HG02763 (cell line): ENCODE results near the gene CHPF.

Experiments used
- ATAC-seq: cut with Tn5 transposase; IDR thresholded peaks from one replicate; pipeline ENCODE4 v1.9.1; 2021; ENCODE audit warnings: mild to moderate bottlenecking, moderate library complexity; ENCODE audit not compliant: unreplicated experiment

CHPF gene

DNA sequence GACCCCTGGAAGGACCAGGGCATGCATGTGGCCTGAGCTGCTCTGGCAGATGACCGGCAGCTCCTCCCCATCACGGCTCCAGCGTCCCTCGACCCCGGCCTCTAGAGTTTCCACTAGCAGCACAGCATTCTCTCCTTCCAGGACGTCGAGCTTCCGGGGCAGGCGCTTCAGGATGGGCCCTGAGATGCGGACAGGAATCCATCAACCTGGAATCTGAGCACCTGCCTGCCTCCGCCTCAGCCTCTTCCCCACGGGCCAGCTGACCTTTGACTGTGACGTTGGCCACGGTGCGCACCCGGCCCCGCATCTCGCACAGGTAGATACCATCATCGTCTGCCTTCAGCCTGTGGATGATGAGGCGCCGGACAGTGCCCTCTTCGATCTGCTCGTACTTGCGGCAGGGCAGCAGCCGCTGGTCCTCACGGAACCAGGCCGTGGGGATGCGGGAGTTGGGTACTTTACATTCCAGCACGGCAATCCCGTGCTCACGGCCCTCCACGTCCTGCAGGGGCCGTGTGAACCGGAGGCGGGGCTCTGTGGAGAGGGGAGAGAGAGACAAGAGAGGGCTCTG, 24.3 kb upstream of the CHPF start:
- ATAC-seq = no peak

DNA sequence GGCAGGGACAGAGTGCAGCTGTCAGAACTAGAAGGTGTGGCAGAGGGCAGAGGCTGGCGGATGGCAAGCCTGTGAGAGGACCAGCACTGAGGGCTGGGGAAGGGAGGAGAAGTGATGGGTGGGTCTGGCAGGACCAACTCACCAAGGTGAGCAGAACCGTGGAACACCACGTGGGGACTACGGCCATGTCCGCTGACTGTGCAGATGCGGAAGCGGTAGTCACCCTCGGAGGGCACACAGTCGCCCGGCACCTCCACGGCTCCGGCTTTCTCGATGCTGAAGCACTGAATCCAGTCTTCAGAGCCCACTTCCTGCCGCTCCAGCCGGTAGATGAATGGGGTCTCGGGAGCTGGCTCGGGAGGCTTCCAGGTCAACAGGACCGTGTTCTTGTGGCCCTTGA, 23.5 kb upstream of the CHPF start:
- ATAC-seq = no peak

GRCh38 chr2:219566640-219567039, 23.0 kb upstream of the CHPF start:
- no peak for ATAC-seq

DNA sequence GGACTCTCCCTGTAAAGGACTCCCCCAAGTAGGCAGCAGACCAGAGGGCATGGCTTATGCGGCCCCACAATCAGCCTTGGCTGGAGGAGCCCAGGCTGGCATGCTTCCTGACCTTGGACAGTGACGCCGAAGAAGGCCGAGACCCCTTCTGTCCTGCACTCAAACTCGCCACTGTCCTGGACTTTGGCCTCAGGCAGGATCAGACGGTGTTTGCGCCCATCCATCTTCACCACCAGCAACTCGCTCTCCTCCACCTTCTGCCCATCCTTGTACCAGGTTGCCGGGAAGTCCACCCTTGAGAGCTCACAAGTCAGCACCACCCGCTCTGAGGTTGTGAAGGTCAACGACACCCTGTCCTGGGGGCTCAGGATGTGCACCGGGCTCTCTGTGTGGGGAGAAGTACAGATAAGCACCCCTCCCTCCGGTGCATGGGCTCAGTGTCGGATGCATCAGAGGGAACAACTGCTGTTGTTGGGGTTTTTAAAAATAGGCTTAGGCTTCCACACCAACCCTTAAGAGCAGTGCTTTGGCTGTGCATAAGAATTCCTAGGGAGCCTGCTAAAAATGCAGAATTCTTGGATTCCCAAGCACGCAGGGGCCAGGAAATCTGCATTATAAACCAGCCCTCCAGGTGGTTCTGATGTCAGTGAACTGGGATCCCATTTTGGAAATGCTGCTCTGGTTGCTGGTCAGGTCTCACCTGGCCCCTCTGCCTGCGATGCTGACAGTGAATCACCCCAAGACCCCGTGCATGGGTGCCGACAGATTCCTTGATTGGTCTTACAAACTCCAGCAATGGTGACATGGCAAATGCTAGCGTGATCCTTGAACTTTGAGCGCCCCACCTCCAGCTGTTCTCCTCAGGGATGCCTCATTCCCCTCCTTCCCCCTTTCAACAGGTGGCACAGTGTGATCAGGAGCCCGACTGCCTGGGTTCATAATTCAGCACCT, 21.8 kb upstream of the CHPF start:
- ATAC-seq = no peak

- ATAC-seq = no peak
Measured at GRCh38 chr2:219563271-219563928, 19.8 kb upstream of the CHPF start.

DNA sequence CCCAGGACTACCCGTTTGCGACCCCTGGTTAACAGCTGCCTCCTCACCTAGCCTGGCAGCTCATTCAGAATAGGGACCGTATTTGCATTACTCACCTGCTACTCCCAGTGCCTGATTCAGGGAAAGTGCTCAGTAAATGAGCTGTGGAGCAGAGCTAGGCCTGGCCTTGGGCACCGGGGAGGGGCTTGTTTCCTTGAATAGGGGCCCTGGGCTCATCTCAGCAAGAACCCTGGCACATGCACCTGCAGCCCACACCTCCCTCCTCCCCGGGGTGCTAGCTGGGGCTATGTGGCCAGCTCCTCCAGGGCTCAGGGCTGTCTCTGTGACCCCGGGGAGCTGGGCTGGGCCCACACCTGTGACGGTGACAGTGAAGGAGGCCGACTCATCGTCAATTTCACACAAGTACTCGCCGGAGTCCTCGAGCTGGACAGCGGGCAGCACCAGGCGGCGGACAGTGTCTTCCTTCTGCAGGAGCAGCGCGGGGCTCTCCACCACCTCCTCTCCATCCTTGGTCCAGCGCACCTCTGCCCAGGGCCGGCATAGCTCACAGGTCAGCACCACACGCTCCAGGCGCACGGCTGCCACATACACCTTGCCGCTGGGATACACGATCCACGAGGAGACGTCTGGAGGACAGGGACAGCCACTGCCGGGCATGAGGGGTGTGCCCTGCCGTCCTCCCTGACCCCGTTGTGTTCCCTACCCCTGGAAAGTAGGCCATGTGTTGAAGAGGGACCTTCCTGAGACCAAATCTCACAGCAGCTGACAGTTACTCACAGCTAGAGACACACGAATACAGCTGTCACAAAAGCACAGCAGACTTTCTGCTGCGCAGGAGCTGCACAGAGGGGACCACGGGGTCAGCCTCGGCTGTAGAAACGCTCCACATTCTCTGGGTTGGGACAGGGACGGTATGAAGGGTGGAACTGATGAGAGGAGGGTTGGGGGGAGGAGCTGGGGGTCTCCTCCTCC, 18.7 kb upstream of the CHPF start:
- no peak for ATAC-seq

DNA sequence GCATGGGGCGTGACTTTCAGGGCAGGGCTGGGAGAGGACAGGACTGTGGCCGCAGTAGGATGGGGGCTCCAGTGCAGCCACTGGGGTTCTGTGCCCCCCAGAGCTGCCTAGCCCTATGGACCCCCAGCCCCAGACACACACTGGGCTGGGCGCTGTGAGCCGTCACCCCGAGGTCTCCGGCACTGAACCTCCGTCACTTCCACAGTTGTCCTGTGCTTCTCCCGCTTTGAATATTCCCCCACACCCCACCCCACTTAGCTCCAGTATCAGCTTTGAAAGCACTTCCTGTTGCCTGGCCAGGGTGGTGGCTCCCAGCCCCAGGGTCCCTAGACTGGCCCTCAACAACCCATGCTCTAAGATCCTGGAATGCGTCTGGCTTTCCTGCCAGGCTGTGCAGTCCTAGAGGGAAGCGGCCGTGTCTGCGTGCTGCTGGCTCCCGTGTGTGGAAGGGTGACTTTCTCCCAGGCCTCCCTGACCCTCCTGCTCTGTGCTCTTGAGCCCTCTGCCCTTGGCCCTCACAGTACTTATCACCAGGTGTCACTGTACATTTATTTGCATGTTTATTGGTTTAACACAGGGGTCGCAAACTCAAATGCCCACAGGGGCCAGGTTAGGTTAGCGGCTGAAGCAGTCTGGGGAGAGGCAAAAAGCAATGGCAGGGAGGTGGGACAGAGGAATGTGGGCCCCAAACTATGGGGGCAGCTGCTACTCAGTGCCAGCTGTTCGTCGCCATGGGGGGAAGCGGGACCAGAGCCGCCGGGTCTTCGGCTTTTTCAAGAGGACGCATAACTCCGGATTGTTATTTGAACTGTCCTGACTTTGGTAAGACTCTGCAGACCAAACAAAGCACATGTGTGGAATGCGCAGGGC, 17.8 kb upstream of the CHPF start:
- no peak for ATAC-seq

GRCh38 chr2:219560893-219561178, 17.2 kb upstream of the CHPF start:
- no peak for ATAC-seq

DNA sequence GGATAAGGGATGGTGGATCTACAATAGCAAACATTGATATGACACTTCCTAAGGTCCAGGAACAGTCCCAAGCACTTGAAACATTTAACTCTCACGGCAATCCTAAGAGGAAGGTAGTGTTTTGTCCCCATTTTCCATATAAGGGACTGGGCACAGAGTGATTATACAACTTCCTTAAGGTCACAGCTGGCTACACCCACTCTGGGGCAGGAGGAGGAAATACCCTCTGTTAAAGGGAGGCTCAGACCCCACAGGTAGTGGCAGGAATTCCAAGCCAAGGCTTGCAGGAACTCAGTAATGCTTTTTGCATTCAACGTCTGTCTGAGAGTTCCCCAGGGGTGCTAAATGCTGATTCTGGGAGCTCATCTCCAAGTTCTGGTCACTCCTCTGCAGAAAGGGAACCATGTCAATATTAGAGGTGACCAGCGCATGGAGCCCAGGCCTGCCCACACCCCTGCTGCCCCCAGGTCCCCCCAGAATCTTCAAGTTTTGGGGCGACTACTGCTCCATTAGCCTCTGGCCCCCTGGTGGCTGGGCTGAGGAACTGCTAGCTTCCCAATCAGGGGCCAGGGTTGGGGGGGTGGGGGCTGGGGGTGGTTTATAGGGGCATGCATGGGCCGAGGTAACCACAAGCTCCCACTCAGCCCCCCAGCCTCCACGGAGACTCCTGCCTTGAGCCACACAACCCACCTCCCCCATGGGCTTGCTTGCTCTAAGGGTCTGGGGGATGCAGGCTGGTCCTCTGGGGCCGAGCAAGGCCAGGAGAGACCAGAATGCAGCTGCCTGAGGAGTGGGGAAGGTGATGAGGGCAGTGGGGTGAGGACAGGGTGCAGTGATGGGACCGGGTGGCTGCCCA, 16.7 kb upstream of the CHPF start:
- ATAC-seq = no peak

GRCh38 chr2:219559156-219559915, 15.7 kb upstream of the CHPF start:
- ATAC-seq = no peak

- ATAC-seq = no peak
Measured at GRCh38 chr2:219557791-219558785, 14.5 kb upstream of the CHPF start.

DNA sequence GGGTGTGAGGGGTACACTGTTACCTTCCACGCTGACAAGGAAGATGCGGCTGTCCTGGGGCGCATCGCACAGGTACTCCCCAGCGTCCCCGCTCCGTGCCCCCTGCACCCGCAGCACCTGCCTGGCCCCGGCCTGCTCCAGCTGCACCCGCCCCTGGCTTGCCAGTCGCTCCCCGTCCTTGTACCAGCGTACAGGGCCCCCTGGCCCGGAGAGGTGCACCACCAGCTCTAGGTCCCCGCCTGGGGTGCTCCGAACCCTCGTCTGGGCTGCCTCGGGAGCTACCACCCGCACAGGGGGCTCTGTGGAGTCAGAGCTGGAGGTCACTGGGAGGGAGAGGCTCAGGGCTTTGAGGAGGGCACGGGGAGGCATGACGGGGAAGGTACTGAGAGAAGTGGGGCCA, 13.7 kb upstream of the CHPF start:
- ATAC-seq = no peak

DNA sequence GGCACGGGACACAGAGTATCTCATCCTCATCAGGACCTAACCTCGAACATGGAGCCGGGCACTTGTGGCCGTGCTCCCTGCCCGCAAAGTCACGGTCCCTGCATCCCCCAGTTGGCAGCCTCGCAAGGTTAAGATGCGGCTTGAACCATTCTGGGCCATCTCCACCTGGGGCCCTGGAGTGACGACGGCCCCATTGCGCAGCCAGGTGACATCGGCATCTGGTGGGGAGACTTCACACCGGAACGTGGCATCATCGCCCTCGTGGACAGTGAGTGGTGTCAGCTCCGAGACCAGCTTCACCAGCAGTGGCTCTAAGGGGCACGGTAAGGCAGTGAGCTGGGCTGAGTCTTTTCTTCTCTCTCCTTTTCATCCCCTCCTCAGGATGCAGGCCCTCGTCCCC, 12.8 kb upstream of the CHPF start:
- no peak for ATAC-seq

DNA sequence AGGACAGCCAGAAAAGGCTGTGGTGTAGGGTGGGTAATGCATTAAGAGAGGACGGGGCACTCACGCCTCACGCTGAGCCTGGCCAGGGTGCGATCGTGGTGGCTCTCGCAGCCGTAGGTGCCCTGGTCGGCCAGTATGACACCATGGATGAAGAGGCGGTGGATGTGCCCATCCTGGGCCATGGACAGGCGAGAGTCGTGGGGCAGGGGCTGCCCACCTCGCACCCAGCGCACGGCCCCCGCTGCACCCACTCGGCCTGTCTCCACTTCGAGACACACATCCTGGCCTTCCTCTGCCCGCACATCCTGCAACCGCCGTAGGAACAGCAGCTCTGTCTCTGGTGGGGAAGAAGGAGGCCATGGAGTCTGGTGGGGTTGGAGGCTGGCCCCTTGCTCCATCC, 12.3 kb upstream of the CHPF start:
- no peak for ATAC-seq

DNA sequence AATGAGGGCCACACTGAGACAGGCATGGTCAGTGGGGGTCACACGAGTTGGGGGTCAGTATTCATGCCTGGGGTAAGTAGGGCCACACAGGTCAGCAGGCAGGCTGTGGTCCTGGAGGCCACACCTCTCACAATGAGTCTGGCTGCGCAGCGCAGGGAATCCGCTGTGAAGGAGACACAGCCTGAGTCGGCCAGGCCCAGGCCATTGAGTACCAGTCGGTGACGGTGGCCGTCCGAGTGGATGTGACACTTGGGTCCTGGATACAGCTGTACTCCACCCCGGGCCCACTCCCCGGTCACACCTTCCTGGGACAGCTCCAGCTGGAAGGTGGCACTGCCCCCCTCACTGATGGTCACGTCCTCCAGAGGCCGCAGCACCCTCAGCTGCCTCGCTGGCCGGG, 10.7 kb upstream of the CHPF start:
- no peak for ATAC-seq

- no peak for ATAC-seq
Measured at GRCh38 chr2:219553463-219553963, 9.9 kb upstream of the CHPF start.

- no peak for ATAC-seq
Measured at GRCh38 chr2:219553168-219553417, 9.5 kb upstream of the CHPF start.
